ENCODE measurements around the gene DPY19L1. TPM values are rescaled to one million over a fixed set of nuclear protein-coding genes. Genes with fewer than 3 reads are reported as not detected.
A peak's percentile ranks its signal among the peaks of the same experiment; 100 is the strongest.
"Not testable (repeated sequence)": the region's sequence is repeated elsewhere in the genome, so short reads cannot be mapped to it uniquely, and the experiment has no call there.

Gene DPY19L1
- total RNA-seq, 1 donor from 2014 or later, result 31.6 TPM

GRCh38 chr7:34947427-34947826 is 89.9 kb downstream of the DPY19L1 start:
- DNase-seq, result not testable (repeated sequence)
- ATAC-seq (ENCODE audit: poor library complexity), result peak; percentile 66

GRCh38 chr7:34946486-34946885 is 90.8 kb downstream of the DPY19L1 start:
- no peak for DNase-seq
- peak; percentile 56 for ATAC-seq (ENCODE audit: poor library complexity)
- intact Hi-C loops (cut with DNase I), result no loop called here

More at GRCh38 chr7:34947427-34947826, 89.9 kb downstream of the DPY19L1 start:
- intact Hi-C loops (cut with DNase I), result not testable (repeated sequence)

- peak; percentile 77 for ATAC-seq (ENCODE audit: poor library complexity)
- intact Hi-C loops (cut with DNase I); DNase-seq: not testable (repeated sequence)
These were observed 91.3 kb downstream of the DPY19L1 start for GRCh38 chr7:34945894-34946477.

GRCh38 chr7:34939175-34939574 is 98.1 kb downstream of the DPY19L1 start:
- DNase-seq (no peak), ATAC-seq (ENCODE audit: poor library complexity) (no peak)
- intact Hi-C loops (cut with DNase I), result no loop called here

- intact Hi-C loops (cut with DNase I); DNase-seq; ATAC-seq (ENCODE audit: poor library complexity): not testable (repeated sequence)
These were observed 101.5 kb downstream of the DPY19L1 start for GRCh38 chr7:34935735-34936165.

- intact Hi-C loops (cut with DNase I), result no loop called here
- ATAC-seq (ENCODE audit: poor library complexity) (no peak), DNase-seq (no peak)
These were observed 105.5 kb downstream of the DPY19L1 start for GRCh38 chr7:34931739-34932138.

GRCh38 chr7:34929783-34930182 is 107.5 kb downstream of the DPY19L1 start:
- intact Hi-C loops (cut with DNase I); ATAC-seq (ENCODE audit: poor library complexity); DNase-seq: not testable (repeated sequence)

GRCh38 chr7:34928560-34928959 is 108.7 kb downstream of the DPY19L1 start:
- intact Hi-C loops (cut with DNase I), result no loop called here
- ATAC-seq (ENCODE audit: poor library complexity) (no peak), DNase-seq (no peak)

- intact Hi-C loops (cut with DNase I), result no loop called here
- DNase-seq (peak; percentile 44), ATAC-seq (ENCODE audit: poor library complexity) (no peak)
These were observed 109.2 kb downstream of the DPY19L1 start for GRCh38 chr7:34928052-34928451.

- ATAC-seq (ENCODE audit: poor library complexity); intact Hi-C loops (cut with DNase I); DNase-seq: not testable (repeated sequence)
These were observed 116.8 kb downstream of the DPY19L1 start for GRCh38 chr7:34920470-34920869.

GRCh38 chr7:34919038-34919437 is 118.2 kb downstream of the DPY19L1 start:
- intact Hi-C loops (cut with DNase I); DNase-seq: not testable (repeated sequence)
- ATAC-seq (ENCODE audit: poor library complexity), result peak; percentile 25

- ATAC-seq (ENCODE audit: poor library complexity); intact Hi-C loops (cut with DNase I); DNase-seq: not testable (repeated sequence)
These were observed 119.0 kb downstream of the DPY19L1 start for GRCh38 chr7:34918198-34918861.

- DNase-seq; intact Hi-C loops (cut with DNase I): not testable (repeated sequence)
- peak; percentile 78 for ATAC-seq (ENCODE audit: poor library complexity)
These were observed 119.8 kb downstream of the DPY19L1 start for GRCh38 chr7:34917515-34917914.

- intact Hi-C loops (cut with DNase I), result no loop called here
- DNase-seq (no peak), ATAC-seq (ENCODE audit: poor library complexity) (no peak)
These were observed 121.0 kb downstream of the DPY19L1 start for GRCh38 chr7:34916267-34916666.

- DNase-seq (no peak), ATAC-seq (ENCODE audit: poor library complexity) (no peak)
- intact Hi-C loops (cut with DNase I), result no loop called here
These were observed 125.0 kb downstream of the DPY19L1 start for GRCh38 chr7:34912236-34912635.

GRCh38 chr7:34906266-34906850 is 130.9 kb downstream of the DPY19L1 start:
- DNase-seq; intact Hi-C loops (cut with DNase I); ATAC-seq (ENCODE audit: poor library complexity): not testable (repeated sequence)

- ATAC-seq (ENCODE audit: poor library complexity) (no peak), DNase-seq (no peak)
- intact Hi-C loops (cut with DNase I), result no loop called here
These were observed 132.3 kb downstream of the DPY19L1 start for GRCh38 chr7:34904987-34905386.

- ATAC-seq (ENCODE audit: poor library complexity); DNase-seq; intact Hi-C loops (cut with DNase I): not testable (repeated sequence)
These were observed 133.4 kb downstream of the DPY19L1 start for GRCh38 chr7:34903921-34904320.

GRCh38 chr7:34902182-34902581 is 135.1 kb downstream of the DPY19L1 start:
- DNase-seq (no peak), ATAC-seq (ENCODE audit: poor library complexity) (no peak)
- intact Hi-C loops (cut with DNase I), result no loop called here

Measured in Right ventricle myocardium superior (tissue), 1 donor.